Mesendoderm (in vitro differentiated cells): ENCODE results near the gene BDKRB1.

Experiments
- DNase-seq: peaks from one replicate; pipeline ENCODE4 v3.0.0; 2013
- H2AK5ac ChIP-seq: 2 replicates; pipeline ENCODE4 v1.6.1; 2013; ENCODE audit warnings: low read length, inconsistent platforms
- H2BK120ac ChIP-seq: 2 replicates; pipeline ENCODE4 v1.6.1; 2013; ENCODE audit warnings: low read depth, mild to moderate bottlenecking, low read length, moderate library complexity, mixed read lengths
- H2BK15ac ChIP-seq: replicated peaks from 2 replicates; pipeline ENCODE4 v1.6.1; 2013; ENCODE audit warnings: low read depth, mild to moderate bottlenecking, moderate library complexity
- H2BK5ac ChIP-seq: 2 replicates; pipeline ENCODE4 v1.6.1; 2013; ENCODE audit warnings: low read length, inconsistent platforms
- H3K18ac ChIP-seq: 2 replicates; pipeline ENCODE4 v1.6.1; 2013; ENCODE audit warnings: mild to moderate bottlenecking, low read length, mixed read lengths
- H3K23ac ChIP-seq: one replicate; pipeline ENCODE4 v1.6.1; 2013; ENCODE audit warnings: low read length
- H3K27ac ChIP-seq: 2 replicates; pipeline ENCODE4 v1.5.1; 2013; ENCODE audit warnings: low read depth, mild to moderate bottlenecking, inconsistent platforms, low read length, moderate library complexity
- H3K27me3 ChIP-seq: 2 replicates; pipeline ENCODE4 v1.6.1; 2013; ENCODE audit warnings: low read length, control low read depth, mild to moderate bottlenecking, inconsistent platforms; ENCODE audit not compliant: insufficient read depth, poor library complexity
- H3K36me3 ChIP-seq: 2 replicates; pipeline ENCODE4 v1.6.1; 2013; ENCODE audit warnings: low read length, inconsistent platforms; ENCODE audit not compliant: control insufficient read depth, insufficient read depth
- H3K4ac ChIP-seq: one replicate; pipeline ENCODE4 v1.6.1; 2013; ENCODE audit warnings: low read depth, mild to moderate bottlenecking, low read length, moderate library complexity
- H3K4me1 ChIP-seq: 2 replicates; pipeline ENCODE4 v1.6.1; 2013; ENCODE audit warnings: low read depth, low read length, inconsistent platforms; ENCODE audit not compliant: control insufficient read depth
- H3K4me2 ChIP-seq: 2 replicates; pipeline ENCODE4 v1.6.1; 2013; ENCODE audit warnings: low read length
- H3K4me3 ChIP-seq: 2 replicates; pipeline ENCODE4 v1.5.1; 2013; ENCODE audit warnings: mild to moderate bottlenecking, low read length
- H3K56ac ChIP-seq: one replicate; pipeline ENCODE4 v1.6.1; 2013; ENCODE audit warnings: low read length
- H3K79me1 ChIP-seq: 2 replicates; pipeline ENCODE4 v1.6.1; 2013; ENCODE audit warnings: low read length, inconsistent platforms
- H3K79me2 ChIP-seq: 2 replicates; pipeline ENCODE4 v1.6.1; 2013; ENCODE audit warnings: mild to moderate bottlenecking, low read length; ENCODE audit not compliant: control insufficient read depth, insufficient read depth
- H3K9ac ChIP-seq: 2 replicates; pipeline ENCODE4 v1.6.1; 2013; ENCODE audit warnings: low read length, inconsistent platforms
- H4K5ac ChIP-seq: one replicate; pipeline ENCODE4 v1.6.1; 2013; ENCODE audit warnings: low read length
- H4K8ac ChIP-seq: one replicate; pipeline ENCODE4 v1.6.1; 2013; ENCODE audit warnings: low read depth, mild to moderate bottlenecking, control low read depth, low read length, moderate library complexity
- WGBS: extraction: QIAGEN DNeasy Blood & Tissue Kit; methylation state at CpG from one replicate; pipeline ENCODE4 v1.1.7; 2013; ENCODE audit warnings: low lambda C conversion rate, missing lambda C conversion rate; ENCODE audit not compliant: insufficient coverage; ENCODE audit errors: extremely low coverage; 5-methylcytosine and 5-hydroxymethylcytosine counted together

Gene BDKRB1

GRCh38 chr14:96237641-96238040 is 18.4 kb upstream of the BDKRB1 start:
- Histone ChIP-seq H2BK5ac (no peak overlapping the region), H3K79me1 (no peaks in the 10 kb centered on the region), H2BK15ac (no peak overlapping the region), H3K4me2 (no peak overlapping the region), H2BK120ac (no peak overlapping the region), H3K4me3 (no peak overlapping the region), H3K27me3 (no peaks in the 10 kb centered on the region), H3K27ac (no peak overlapping the region), H2AK5ac (no peak overlapping the region), H3K79me2 (no peaks in the 10 kb centered on the region), H3K4me1 (peaks cover 6% of the 10 kb centered on the region), H3K9ac (no peak overlapping the region), H3K56ac (no peak overlapping the region), H4K5ac (no peak overlapping the region), H4K8ac (no peak overlapping the region), H3K4ac (no peak overlapping the region), H3K36me3 (no peaks in the 10 kb centered on the region), H3K23ac (no peak overlapping the region), H3K18ac (no peak overlapping the region)
- no CpG with 5 or more reads among the region's 2 CpGs for WGBS
- no peak for DNase-seq

GRCh38 chr14:96238676-96239265 is 17.2 kb upstream of the BDKRB1 start:
- Histone ChIP-seq H3K18ac (no peak overlapping the region), H3K4ac (no peak overlapping the region), H3K56ac (no peak overlapping the region), H2BK120ac (no peak overlapping the region), H3K79me2 (no peaks in the 10 kb centered on the region), H3K4me1 (peaks cover 6% of the 10 kb centered on the region), H4K8ac (no peak overlapping the region), H3K36me3 (no peaks in the 10 kb centered on the region), H2BK15ac (no peak overlapping the region), H3K79me1 (no peaks in the 10 kb centered on the region), H2BK5ac (no peak overlapping the region), H3K27me3 (no peaks in the 10 kb centered on the region), H3K4me3 (no peak overlapping the region), H2AK5ac (no peak overlapping the region), H3K23ac (no peak overlapping the region), H3K27ac (no peak overlapping the region), H3K4me2 (no peak overlapping the region), H4K5ac (no peak overlapping the region), H3K9ac (no peak overlapping the region)
- no peak for DNase-seq
- no CpG with 5 or more reads among the region's 7 CpGs for WGBS

- no peak overlapping the region for H3K4me2 ChIP-seq
- WGBS = no CpG with 5 or more reads among the region's 9 CpGs
- H4K8ac ChIP-seq = no peak overlapping the region
- H2AK5ac ChIP-seq = no peak overlapping the region
- H2BK15ac ChIP-seq = no peak overlapping the region
- H3K4me1 ChIP-seq = peaks cover 6% of the 10 kb centered on the region
- no peak overlapping the region for H3K56ac ChIP-seq
- H2BK5ac ChIP-seq = no peak overlapping the region
- no peaks in the 10 kb centered on the region for H3K27me3 ChIP-seq
- H3K27ac ChIP-seq = no peak overlapping the region
- no peak for DNase-seq
- H3K79me2 ChIP-seq = no peaks in the 10 kb centered on the region
- H3K9ac ChIP-seq = no peak overlapping the region
- H3K4me3 ChIP-seq = no peak overlapping the region
- no peak overlapping the region for H4K5ac ChIP-seq
- no peak overlapping the region for H3K4ac ChIP-seq
- no peak overlapping the region for H3K23ac ChIP-seq
- no peak overlapping the region for H3K18ac ChIP-seq
- no peaks in the 10 kb centered on the region for H3K36me3 ChIP-seq
- no peaks in the 10 kb centered on the region for H3K79me1 ChIP-seq
- no peak overlapping the region for H2BK120ac ChIP-seq
Observed at GRCh38 chr14:96239711-96240141, 16.3 kb upstream of the BDKRB1 start.

- H3K79me2 ChIP-seq = no peaks in the 10 kb centered on the region
- no peak for DNase-seq
- H3K4me1 ChIP-seq = peaks cover 4% of the 10 kb centered on the region
- H2BK15ac ChIP-seq = no peak overlapping the region
- no CpG with 5 or more reads among the region's 18 CpGs for WGBS
- no peak overlapping the region for H3K56ac ChIP-seq
- H4K8ac ChIP-seq = no peak overlapping the region
- no peak overlapping the region for H2BK120ac ChIP-seq
- H3K4me3 ChIP-seq = no peak overlapping the region
- H3K9ac ChIP-seq = no peak overlapping the region
- no peaks in the 10 kb centered on the region for H3K27me3 ChIP-seq
- no peak overlapping the region for H4K5ac ChIP-seq
- no peak overlapping the region for H2BK5ac ChIP-seq
- no peak overlapping the region for H3K27ac ChIP-seq
- no peak overlapping the region for H3K4ac ChIP-seq
- no peak overlapping the region for H2AK5ac ChIP-seq
- H3K79me1 ChIP-seq = no peaks in the 10 kb centered on the region
- no peak overlapping the region for H3K4me2 ChIP-seq
- H3K23ac ChIP-seq = no peak overlapping the region
- H3K36me3 ChIP-seq = no peaks in the 10 kb centered on the region
- H3K18ac ChIP-seq = no peak overlapping the region
Observed at GRCh38 chr14:96240641-96241040, 15.4 kb upstream of the BDKRB1 start.

GRCh38 chr14:96242126-96242525 is 13.9 kb upstream of the BDKRB1 start:
- Histone ChIP-seq H3K56ac (no peak overlapping the region), H3K79me1 (no peaks in the 10 kb centered on the region), H3K18ac (no peak overlapping the region), H2BK5ac (no peak overlapping the region), H2BK120ac (no peak overlapping the region), H3K4ac (no peak overlapping the region), H3K79me2 (no peaks in the 10 kb centered on the region), H3K36me3 (no peaks in the 10 kb centered on the region), H4K8ac (no peak overlapping the region), H3K4me3 (no peak overlapping the region), H3K4me2 (no peak overlapping the region), H3K27ac (no peak overlapping the region), H3K9ac (no peak overlapping the region), H3K27me3 (no peaks in the 10 kb centered on the region), H2AK5ac (no peak overlapping the region), H3K23ac (no peak overlapping the region), H2BK15ac (no peak overlapping the region), H3K4me1 (no peaks in the 10 kb centered on the region), H4K5ac (no peak overlapping the region)
- no CpG with 5 or more reads among the region's 10 CpGs for WGBS
- no peak for DNase-seq

- no CpG with 5 or more reads among the region's 5 CpGs for WGBS
- DNase-seq = no peak
Observed at GRCh38 chr14:96243785-96244184, 12.2 kb upstream of the BDKRB1 start.

More at GRCh38 chr14:96243785-96244184, 12.2 kb upstream of the BDKRB1 start:
- H3K27me3 ChIP-seq = no peaks in the 10 kb centered on the region
- no peak overlapping the region for H3K56ac ChIP-seq
- H3K4me1 ChIP-seq = no peaks in the 10 kb centered on the region
- no peaks in the 10 kb centered on the region for H3K36me3 ChIP-seq
- H3K79me2 ChIP-seq = no peaks in the 10 kb centered on the region
- no peak overlapping the region for H3K9ac ChIP-seq
- H2BK5ac ChIP-seq = no peak overlapping the region
- H3K27ac ChIP-seq = no peak overlapping the region
- H3K18ac ChIP-seq = no peak overlapping the region
- H2BK120ac ChIP-seq = no peak overlapping the region
- no peak overlapping the region for H3K4ac ChIP-seq
- H4K8ac ChIP-seq = no peak overlapping the region
- no peak overlapping the region for H3K4me3 ChIP-seq
- no peak overlapping the region for H2BK15ac ChIP-seq
- no peak overlapping the region for H2AK5ac ChIP-seq
- H3K79me1 ChIP-seq = no peaks in the 10 kb centered on the region
- H3K23ac ChIP-seq = no peak overlapping the region
- H3K4me2 ChIP-seq = no peak overlapping the region
- no peak overlapping the region for H4K5ac ChIP-seq
